Measurements from ENCODE around the gene TAL1.
"Not testable (repeated sequence)": the region's sequence is repeated elsewhere in the genome, so short reads cannot be mapped to it uniquely, and the experiment has no call there.

TAL1 gene

DNA sequence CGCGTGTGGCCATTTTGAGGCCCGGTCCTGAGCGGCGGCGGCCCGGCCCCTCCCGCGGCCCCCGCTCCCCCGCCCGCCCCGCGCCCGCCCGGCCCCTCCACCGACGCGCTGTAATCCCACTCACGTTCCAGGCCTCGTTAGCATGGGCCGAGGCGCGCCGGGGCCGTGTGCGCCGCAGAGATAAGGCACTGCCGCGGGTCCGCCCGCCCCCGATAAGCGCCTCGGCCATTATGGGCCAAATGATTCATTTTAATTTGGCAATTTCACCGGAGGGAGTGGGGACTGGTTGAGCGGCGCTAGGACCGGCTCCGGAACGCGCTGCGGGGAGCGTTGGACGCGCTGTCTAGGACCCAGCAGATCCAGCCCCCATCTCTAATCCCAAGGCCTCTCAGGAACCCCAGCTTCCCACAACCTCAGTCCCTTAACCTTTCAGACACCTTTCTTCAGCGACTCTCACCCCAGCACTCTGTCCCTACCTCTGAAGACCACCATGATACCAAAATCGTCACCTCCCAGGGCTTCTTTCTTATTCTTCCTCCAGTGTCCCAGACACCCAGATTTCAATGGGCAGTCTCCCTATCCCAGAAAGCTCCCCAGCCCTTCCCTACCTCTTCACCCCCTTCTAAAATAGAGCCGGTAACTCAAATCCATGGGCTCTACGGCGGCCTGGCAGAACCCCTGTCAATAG lies at the start of gene TAL1:
Gene TAL1 (minus strand): TSS at position 39 of the 688 bp plus-strand sequence. CDS start 6,337 bp downstream, outside the sequence.
- H3K9me3 ChIP-seq (ENCODE audit: insufficient read depth, low read length), result no peaks in the 10 kb centered on the region
- H3K4me3 ChIP-seq (ENCODE audit: insufficient read length, low read depth), result peak within 1 kb of the TSS; percentile 20
- peak within 1 kb of the TSS; percentile 61 for H3K9ac ChIP-seq (ENCODE audit: insufficient read length, low read depth)
- no peaks in the 10 kb centered on the region for H3K36me3 ChIP-seq (ENCODE audit: insufficient read depth, insufficient read length, low read length)
- no peak for TF ChIP-seq YY1 (IDR thresholded peaks at IDR 0.05; ENCODE audit: insufficient read depth, insufficient read length)
- peak; percentile 30 for TF ChIP-seq SUZ12 (IDR thresholded peaks at IDR 0.05; ENCODE audit: extremely low read depth, insufficient read depth, insufficient read length)
- no peak for DNase-seq (ENCODE audit: low read depth, low spot score)
- H3K4me1 ChIP-seq (ENCODE audit: insufficient read depth, insufficient read length), result peaks cover 20% of the 10 kb centered on the region
- peaks cover 84% of the 10 kb centered on the region for H3K27me3 ChIP-seq (ENCODE audit: insufficient read depth, insufficient read length)

DNA sequence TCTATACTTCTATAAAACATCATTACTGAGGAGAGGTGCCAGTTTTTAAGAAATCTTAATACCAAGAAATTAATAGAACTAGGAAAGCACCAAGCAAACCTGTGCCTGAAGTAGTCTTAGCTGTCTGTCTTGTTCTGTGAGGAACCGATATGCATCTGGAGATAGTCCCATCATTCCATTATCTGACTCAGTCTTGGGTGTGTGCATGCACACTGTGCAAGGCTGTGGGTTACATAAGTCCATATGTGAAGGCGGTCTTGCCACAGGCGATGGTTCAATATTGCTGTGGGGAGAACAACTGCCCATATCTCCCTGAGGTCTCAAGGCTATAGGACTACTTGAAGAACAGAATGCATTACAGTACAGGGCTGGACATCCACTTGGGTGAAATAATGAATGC lies 48.1 kb upstream of the TAL1 start:
- H3K4me3 ChIP-seq (ENCODE audit: insufficient read length, low read depth), result no peak overlapping the region
- H3K4me1 ChIP-seq (ENCODE audit: insufficient read depth, insufficient read length), result no peaks in the 10 kb centered on the region

DNA sequence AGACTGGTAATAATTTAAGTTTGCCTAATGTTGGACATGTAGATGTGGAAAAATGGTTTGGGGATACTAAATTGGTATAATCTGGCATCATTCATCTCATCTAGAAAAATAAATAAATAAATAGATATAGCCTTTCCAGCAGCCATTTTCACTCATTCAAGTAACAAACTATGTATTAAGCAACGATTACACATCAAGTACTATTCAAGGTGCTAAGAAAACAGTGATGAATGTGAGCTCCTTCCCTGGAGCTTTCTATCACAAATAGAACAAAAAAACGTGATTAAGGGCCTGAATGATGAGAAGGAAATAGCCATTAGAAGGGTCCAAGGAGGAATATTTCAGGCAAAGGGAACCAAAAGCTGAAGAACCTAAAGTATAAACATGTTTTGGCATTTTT lies 44.8 kb upstream of the TAL1 start:
- Histone ChIP-seq H3K4me3 (ENCODE audit: insufficient read length, low read depth) (no peak overlapping the region), H3K36me3 (ENCODE audit: insufficient read depth, insufficient read length, low read length) (peaks cover 79% of the 10 kb centered on the region)
- no peak for DNase-seq (ENCODE audit: low read depth, low spot score)

More for the DNA sequence above, 48.1 kb upstream of the TAL1 start:
- no peak for DNase-seq (ENCODE audit: low read depth, low spot score)
- Histone ChIP-seq H3K36me3 (ENCODE audit: insufficient read depth, insufficient read length, low read length) (peaks cover 89% of the 10 kb centered on the region), H3K27me3 (ENCODE audit: insufficient read depth, insufficient read length) (no peaks in the 10 kb centered on the region), H3K9me3 (ENCODE audit: insufficient read depth, low read length) (no peaks in the 10 kb centered on the region), H3K9ac (ENCODE audit: insufficient read length, low read depth) (no peak overlapping the region)
- no peak for TF ChIP-seq ZNF274 (IDR thresholded peaks at IDR 0.05; ENCODE audit: low read depth, low read length)
- TF ChIP-seq SUZ12 (IDR thresholded peaks at IDR 0.05; ENCODE audit: extremely low read depth, insufficient read depth, insufficient read length), result no peak
- TF ChIP-seq YY1 (IDR thresholded peaks at IDR 0.05; ENCODE audit: insufficient read depth, insufficient read length), result no peak

DNA sequence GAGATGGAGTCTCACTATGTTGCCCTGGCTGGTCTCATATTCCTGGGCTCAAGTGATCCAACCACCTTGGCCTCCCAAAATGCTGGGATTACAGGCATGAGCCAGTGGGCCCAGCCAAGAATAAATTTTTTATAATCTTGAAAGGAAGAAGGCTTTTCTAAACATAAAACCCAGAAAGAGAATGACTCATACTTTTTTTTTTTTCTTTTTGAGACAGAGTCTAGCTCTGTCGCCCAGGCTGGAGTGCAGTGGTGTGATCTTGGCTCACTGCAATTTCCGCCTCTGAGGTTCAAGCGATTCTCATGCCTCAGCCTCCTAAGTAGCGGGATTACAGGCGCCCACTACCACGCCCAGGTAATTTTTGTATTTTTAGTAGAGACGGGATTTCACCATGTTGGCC lies 43.8 kb upstream of the TAL1 start:
- H3K27me3 ChIP-seq (ENCODE audit: insufficient read depth, insufficient read length); H3K9me3 ChIP-seq (ENCODE audit: insufficient read depth, low read length); DNase-seq (ENCODE audit: low read depth, low spot score); H3K4me3 ChIP-seq (ENCODE audit: insufficient read length, low read depth); H3K4me1 ChIP-seq (ENCODE audit: insufficient read depth, insufficient read length); H3K9ac ChIP-seq (ENCODE audit: insufficient read length, low read depth): not testable (repeated sequence)
- peaks cover 79% of the 10 kb centered on the region for H3K36me3 ChIP-seq (ENCODE audit: insufficient read depth, insufficient read length, low read length)

More for the DNA sequence above, 44.8 kb upstream of the TAL1 start:
- no peak for TF ChIP-seq YY1 (IDR thresholded peaks at IDR 0.05; ENCODE audit: insufficient read depth, insufficient read length)
- TF ChIP-seq ZNF274 (IDR thresholded peaks at IDR 0.05; ENCODE audit: low read depth, low read length), result no peak
- H3K4me1 ChIP-seq (ENCODE audit: insufficient read depth, insufficient read length), result no peaks in the 10 kb centered on the region
- no peaks in the 10 kb centered on the region for H3K9me3 ChIP-seq (ENCODE audit: insufficient read depth, low read length)
- H3K9ac ChIP-seq (ENCODE audit: insufficient read length, low read depth), result no peak overlapping the region
- no peaks in the 10 kb centered on the region for H3K27me3 ChIP-seq (ENCODE audit: insufficient read depth, insufficient read length)

DNA sequence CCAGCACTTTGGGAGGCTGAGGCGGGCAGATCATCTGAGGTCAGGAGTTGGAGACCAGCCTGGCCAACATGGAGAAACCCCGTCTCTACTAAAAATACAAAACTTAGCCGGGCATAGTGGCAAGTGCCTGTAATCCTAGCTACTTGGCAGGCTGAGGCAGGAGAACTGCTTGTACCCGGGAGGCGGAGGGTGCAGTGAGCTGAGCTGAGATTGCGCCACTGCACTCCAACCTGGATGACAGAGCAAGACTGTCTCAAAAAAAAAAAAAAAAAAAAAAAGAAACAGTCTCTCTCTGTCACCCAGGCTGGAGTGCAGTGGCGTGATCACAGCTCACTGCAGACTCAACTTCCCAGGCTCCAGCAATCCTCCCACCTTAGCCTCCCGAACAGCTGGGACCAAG lies 33.5 kb upstream of the TAL1 start:
- not testable (repeated sequence) for H3K4me1 ChIP-seq (ENCODE audit: insufficient read depth, insufficient read length); H3K9ac ChIP-seq (ENCODE audit: insufficient read length, low read depth); H3K9me3 ChIP-seq (ENCODE audit: insufficient read depth, low read length); H3K27me3 ChIP-seq (ENCODE audit: insufficient read depth, insufficient read length); H3K4me3 ChIP-seq (ENCODE audit: insufficient read length, low read depth); DNase-seq (ENCODE audit: low read depth, low spot score)
- peaks cover 96% of the 10 kb centered on the region for H3K36me3 ChIP-seq (ENCODE audit: insufficient read depth, insufficient read length, low read length)

DNA sequence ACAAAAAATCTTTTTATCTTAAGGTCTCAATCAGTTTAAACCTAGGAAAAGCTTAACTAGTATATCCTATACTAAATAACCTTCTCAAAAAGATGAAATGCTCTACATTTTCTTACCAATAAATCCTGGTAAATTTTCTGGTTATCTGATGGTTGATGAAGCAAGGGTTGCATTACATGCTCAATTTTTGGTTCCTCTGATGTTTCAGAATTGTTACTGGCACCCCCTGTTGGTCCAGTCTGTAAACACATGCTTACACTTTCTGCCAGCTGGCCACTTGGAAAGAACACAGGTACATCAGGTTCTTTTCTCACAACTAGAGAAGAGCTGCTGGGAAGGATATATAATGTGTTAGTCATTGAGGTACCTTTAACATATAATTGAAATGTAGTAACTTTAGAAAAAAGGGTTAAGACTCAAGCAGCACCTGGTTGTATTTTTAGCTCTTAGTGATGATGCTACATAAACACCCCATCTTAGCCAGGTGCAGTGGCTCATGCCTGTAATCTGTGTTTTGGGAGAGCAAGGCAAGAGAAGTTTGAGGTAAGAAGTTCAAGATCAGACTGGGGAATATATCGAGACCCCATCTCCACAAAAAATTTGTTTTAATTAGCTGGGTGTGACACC lies 30.9 kb upstream of the TAL1 start:
- no peaks in the 10 kb centered on the region for H3K9me3 ChIP-seq (ENCODE audit: insufficient read depth, low read length)
- H3K36me3 ChIP-seq (ENCODE audit: insufficient read depth, insufficient read length, low read length), result peaks cover 95% of the 10 kb centered on the region
- TF ChIP-seq YY1 (IDR thresholded peaks at IDR 0.05; ENCODE audit: insufficient read depth, insufficient read length), result no peak
- TF ChIP-seq SUZ12 (IDR thresholded peaks at IDR 0.05; ENCODE audit: extremely low read depth, insufficient read depth, insufficient read length), result no peak
- no peak for TF ChIP-seq ZNF274 (IDR thresholded peaks at IDR 0.05; ENCODE audit: low read depth, low read length)

DNA sequence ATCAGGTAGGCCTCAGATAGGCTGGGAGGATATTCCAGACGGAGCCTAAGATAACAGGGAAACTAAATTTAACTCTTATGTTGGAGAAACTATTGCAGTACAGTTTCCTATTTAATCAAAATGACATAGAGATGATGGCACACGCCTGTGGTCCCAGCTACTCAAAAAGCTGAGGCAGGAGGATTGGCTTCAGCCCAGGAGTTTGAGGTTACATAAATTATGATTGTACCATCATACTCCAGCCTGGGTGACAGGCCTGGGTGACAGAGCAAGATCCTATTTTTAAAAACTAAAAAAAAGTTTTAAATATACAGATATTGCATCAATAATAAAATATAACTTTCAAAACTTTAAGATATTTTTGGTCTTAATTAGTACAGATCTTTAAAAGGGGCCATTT lies 25.2 kb upstream of the TAL1 start:
- Histone ChIP-seq H3K9me3 (ENCODE audit: insufficient read depth, low read length) (no peaks in the 10 kb centered on the region), H3K36me3 (ENCODE audit: insufficient read depth, insufficient read length, low read length) (peaks cover 84% of the 10 kb centered on the region), H3K4me1 (ENCODE audit: insufficient read depth, insufficient read length) (no peaks in the 10 kb centered on the region), H3K4me3 (ENCODE audit: insufficient read length, low read depth) (no peak overlapping the region), H3K9ac (ENCODE audit: insufficient read length, low read depth) (no peak overlapping the region), H3K27me3 (ENCODE audit: insufficient read depth, insufficient read length) (no peaks in the 10 kb centered on the region)
- no peak for DNase-seq (ENCODE audit: low read depth, low spot score)
- TF ChIP-seq ZNF274 (IDR thresholded peaks at IDR 0.05; ENCODE audit: low read depth, low read length), result no peak

More for the DNA sequence above, 30.9 kb upstream of the TAL1 start:
- H3K9ac ChIP-seq (ENCODE audit: insufficient read length, low read depth), result no peak overlapping the region
- DNase-seq (ENCODE audit: low read depth, low spot score), result peak; percentile 51
- H3K27me3 ChIP-seq (ENCODE audit: insufficient read depth, insufficient read length), result no peaks in the 10 kb centered on the region
- no peaks in the 10 kb centered on the region for H3K4me1 ChIP-seq (ENCODE audit: insufficient read depth, insufficient read length)
- H3K4me3 ChIP-seq (ENCODE audit: insufficient read length, low read depth), result no peak overlapping the region

DNA sequence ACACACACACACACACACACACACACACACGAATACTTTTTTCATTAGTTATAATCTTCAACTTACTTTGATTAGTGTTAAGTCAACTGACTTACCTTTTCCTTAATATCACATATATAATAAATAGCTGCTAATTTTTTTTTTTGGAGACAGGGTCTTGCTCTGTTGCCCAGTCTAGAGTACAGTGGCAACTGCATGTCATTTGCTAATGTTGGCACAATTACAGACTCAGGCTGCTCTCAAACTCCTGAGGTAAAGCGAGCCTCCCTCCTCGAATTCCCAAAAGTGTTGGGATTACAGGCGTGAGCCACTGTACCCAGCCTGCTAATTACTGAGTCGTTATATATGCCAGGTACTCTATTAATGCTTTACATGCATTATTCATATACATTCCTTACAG lies 20.8 kb upstream of the TAL1 start:
- Histone ChIP-seq H3K4me3 (ENCODE audit: insufficient read length, low read depth) (no peak overlapping the region), H3K9ac (ENCODE audit: insufficient read length, low read depth) (no peak overlapping the region), H3K36me3 (ENCODE audit: insufficient read depth, insufficient read length, low read length) (peaks cover 66% of the 10 kb centered on the region), H3K27me3 (ENCODE audit: insufficient read depth, insufficient read length) (no peaks in the 10 kb centered on the region), H3K4me1 (ENCODE audit: insufficient read depth, insufficient read length) (no peaks in the 10 kb centered on the region), H3K9me3 (ENCODE audit: insufficient read depth, low read length) (no peaks in the 10 kb centered on the region)
- no peak for DNase-seq (ENCODE audit: low read depth, low spot score)
- TF ChIP-seq ZNF274 (IDR thresholded peaks at IDR 0.05; ENCODE audit: low read depth, low read length) (no peak), SUZ12 (IDR thresholded peaks at IDR 0.05; ENCODE audit: extremely low read depth, insufficient read depth, insufficient read length) (no peak), YY1 (IDR thresholded peaks at IDR 0.05; ENCODE audit: insufficient read depth, insufficient read length) (no peak)

Measured in NT2/D1 (cell line).